ENCODE results near the gene ZSWIM4.
A peak's percentile ranks its signal among the peaks of the same experiment; 100 is the strongest.

The ZSWIM4 gene

DNA sequence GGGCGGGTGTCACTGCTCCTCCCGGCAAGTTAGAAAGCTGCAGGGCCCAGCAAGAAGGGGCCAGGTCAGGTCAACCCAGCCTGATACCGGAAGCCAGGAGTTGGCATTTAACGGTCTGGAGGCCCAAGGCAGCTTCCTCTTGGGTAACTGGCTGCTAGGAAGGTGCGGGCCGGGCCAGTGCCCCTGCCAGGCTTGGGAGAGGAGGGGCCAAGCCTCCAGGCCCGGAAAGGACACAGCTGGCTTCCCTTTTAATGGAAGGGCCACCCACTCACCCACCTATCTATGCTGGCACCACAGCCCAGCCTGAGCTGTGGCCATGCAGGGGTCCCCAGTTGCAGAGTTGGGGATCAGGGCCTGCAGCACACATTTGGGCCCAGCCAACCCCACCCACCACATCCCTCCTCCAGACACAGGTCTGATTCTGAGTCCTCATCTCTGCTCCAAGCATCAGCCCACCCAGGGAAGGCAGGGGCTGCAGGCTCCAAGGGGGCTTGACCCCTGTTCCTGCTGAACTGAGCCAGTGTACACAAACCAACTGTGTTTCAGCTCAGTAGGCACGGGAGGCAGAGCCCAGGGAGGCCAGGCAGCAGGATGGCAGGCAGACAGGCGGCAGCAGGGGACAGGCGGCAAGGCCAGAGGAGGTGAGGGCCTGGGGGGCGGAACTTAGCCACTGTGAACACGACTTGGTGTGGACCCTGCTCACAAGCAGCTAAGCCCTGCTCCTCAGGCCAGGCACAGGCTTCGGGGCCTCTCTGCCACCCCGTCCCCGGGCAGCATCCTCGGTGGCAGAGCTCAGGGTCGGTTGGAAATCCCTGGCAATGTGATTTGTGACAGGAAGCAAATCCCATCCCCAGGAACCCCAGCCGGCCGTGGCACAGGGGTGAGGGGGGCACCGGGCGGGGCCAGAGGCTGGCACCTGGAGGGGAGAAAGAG is 40.8 kb downstream of the ZSWIM4 start:
- no peak for DNase-seq (ENCODE audit: low spot score)

DNA sequence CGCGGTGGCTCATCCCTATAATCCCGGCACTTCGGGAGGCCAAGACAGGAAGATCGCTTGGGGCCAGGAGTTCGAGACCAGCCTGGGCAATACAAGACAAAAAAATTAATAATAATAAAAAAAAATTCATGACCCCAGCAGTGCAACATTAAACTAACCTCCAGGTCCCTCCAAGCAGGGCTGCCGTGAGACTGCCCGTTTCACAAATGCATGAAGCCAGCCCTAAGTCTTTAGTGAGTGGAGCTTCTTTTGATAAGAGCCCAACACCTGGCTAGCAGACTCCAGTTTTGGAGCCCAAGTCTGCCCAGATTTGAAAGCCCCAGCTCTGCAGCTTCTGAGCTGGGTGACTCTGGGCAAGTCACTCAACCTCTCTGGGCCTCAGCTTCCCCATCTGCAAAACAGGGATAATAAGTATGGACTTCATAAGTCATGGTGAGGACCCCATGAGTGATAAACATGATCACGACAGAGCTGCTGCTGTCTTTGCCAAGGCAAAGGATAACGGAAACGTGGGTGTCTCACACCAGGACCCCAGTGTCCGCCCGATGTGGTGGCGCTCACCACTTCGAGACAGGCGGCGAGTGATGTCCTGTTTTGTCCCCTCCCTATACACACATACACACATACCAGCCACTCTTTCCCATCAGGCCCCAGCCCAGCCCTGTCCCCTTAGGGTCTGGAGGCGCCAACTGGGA is 43.3 kb downstream of the ZSWIM4 start:
- DNase-seq (ENCODE audit: low spot score): no peak

DNA sequence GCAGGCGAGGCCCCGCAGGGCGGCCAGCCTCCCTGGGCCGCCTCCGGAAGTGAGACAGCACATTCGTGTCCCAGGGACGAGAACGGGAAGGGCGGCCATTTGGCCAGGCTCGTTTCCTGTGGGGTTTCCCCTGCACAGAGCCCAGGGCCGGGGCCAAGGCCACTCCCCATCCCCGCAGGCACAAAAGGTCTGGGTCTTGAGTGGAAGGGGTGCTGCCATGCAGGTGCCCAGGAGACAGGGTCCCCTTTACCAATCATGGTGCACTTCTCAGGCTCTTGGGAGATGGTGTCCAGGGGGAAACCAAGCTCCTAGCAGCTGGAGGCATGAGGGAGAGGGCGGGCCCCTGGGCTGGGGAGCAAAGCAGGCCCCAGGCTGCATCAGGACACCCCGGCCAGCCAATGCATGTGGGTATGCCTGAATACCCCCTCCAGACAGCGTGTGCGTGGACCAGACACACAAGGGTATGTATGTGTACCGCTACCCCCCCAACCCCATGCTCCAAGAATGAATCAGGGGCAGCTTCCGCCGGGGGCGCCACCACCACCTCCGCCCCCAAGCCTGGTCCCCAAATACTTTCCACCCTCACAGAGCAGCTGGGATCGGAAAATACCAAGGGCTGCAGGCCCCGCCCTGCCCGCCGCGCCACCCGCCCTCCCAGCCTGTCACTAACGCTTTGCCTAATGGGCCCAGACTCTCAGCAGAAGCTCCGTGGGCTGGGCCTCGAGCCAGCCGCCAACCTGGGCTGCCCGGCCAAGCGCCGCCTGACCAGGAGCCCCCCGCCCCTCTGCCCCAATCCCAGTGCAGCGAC is 44.1 kb downstream of the ZSWIM4 start:
- DNase-seq (ENCODE audit: low spot score): peak; percentile 81

DNA sequence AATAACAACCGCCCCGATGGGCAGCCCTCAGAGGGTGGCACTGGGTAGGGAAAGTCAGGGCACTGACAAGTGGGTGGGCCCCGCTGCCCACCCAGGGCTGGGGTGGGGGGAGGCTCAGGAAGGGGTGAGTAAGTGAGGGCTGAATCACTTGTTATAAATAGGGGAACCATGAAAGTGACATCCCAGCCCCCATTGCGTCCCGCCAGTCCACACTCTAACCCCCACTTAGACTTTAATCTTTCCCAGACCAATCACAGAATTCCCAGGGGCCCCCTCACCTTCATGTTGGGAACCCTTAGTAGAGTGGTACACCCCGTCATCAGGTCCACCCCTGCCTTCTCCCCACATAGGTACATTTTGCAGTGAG is 44.7 kb downstream of the ZSWIM4 start:
- DNase-seq (ENCODE audit: low spot score): peak; percentile 32

DNA sequence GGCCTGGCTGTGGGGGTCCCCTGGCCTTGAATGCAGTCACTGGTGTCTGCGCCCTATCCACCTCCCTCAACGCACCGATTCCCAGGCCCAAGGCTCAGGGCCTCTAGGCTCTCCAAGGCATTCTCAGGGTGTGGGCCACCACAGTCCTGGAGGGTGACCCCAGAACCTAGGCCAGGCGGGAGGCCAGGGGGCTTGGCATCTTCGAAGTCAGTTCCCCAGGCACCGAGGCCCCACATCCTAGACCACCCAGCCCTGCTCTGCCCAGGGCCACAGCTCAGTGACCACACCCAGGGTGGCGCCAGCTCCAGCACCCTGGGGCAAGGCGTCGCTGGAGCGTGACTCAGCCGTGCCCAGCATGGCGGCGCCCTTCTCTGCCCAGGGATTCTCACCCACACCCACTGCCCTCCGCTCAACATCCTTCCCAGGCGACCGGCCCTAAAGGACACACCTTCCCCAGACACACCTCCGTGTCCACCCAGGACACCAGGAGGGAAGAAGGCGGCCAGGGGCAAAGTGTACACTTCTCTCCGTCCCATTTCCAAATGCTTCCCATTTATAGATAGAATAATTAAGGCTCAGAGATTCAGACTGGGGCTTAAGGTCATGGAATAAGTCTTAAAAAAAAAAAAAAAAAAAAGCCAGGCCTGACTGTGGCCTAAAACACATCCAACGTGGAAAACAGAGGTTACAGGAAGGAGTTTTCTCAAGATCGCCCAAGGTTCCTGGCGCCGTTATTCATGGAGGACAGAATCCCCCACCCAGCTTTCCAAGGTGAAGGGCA is 45.3 kb downstream of the ZSWIM4 start:
- DNase-seq (ENCODE audit: low spot score): peak; percentile 86

DNA sequence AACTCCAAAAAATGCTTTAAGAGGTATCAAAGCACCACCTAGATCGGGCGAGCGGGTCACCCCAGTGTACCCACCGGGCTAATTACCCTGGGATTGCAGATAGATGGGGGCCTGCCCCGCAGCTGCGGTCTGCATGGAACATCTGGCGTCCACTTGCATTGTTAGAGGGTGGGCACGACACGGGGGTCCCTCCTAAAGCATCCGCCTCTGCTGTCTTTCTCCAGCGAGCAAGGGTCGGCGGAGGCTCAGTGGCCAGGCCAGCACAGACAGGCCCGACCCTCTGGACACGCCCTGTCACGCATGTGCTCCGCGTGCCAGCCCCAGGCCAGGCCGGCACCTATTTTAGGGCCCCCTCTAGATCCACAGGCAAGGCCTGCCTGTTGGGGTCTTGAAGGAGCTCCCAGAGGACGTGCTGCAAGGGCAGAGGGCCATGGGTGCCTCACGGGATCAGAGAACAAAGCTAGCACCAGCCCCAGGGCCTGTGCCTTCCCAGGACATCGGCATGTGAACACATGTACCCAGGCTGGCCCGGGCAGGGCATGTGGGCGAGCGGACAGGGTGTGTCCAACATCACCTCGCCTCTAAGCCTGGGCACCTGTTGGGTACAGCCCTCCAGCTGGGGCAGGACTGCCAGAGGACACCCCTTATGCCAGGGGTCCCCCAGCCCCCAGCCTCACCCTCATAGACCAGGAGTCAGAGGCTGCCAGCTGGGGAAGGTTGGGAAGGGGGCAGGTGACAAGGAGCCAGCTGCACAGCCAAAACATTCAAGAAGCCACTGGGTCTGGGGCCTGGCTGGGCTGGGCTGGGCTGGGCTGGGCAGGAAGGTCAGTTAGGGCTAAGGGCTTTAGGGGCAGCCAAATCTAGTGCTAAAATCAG is 46.1 kb downstream of the ZSWIM4 start:
- peak; percentile 51 for DNase-seq (ENCODE audit: low spot score)

DNA sequence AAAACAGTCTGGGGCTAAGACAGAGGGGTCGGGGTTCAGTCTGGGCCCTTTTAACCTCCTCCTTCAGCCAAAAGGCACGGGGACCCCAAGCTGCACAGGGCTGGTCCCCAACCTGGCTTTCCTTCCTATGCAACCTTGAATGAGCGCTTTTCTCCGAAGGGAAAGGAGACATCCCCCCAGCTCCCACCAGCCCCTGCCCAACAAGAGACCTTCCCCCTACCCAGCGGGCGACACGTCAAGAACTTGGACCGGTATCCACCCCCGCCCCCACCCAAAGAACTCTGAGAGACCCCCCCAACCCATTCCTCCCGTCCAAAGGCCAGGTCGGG is 46.7 kb downstream of the ZSWIM4 start:
- DNase-seq (ENCODE audit: low spot score): peak; percentile 33

DNA sequence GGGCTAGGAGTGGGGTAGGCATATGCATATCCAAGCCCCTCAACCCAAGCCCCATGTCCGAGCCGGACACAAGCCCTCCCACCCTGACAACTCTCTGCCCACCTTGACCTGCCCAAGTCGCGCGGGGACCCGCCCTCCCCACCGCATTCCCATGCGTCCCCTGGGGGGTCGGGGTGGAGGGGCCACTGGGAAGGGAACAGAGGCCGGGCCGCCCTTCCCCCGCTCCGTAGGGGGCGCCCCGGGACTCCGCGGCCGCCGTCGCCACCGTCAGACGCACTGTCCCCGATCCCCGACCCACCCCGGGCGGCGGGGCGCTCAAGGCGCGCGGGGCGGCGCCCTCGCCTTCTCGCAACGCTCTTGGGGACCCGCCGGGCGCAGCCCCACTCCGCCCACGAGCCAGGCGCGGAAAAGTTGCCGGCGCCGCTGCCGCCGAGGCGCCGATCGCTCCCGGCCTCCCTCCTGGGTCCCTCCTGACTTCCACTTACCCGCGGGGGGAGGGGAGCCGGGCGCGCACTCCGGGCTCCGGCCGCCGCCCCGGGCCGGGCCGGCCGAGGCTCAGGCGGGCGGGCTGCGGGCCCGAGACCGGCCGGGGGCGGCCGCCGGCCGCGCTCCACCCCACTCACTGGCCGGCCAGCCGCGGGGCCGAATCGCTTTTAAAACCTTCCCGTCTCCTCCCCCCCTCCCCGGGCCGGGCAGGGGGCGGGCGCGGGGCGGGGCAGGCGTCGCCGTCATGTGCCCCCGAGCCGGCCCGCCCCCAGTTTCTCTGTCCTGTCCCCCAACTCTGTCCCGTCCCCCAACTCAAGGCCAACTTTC is 47.3 kb downstream of the ZSWIM4 start:
- DNase-seq (ENCODE audit: low spot score): peak; percentile 57

DNA sequence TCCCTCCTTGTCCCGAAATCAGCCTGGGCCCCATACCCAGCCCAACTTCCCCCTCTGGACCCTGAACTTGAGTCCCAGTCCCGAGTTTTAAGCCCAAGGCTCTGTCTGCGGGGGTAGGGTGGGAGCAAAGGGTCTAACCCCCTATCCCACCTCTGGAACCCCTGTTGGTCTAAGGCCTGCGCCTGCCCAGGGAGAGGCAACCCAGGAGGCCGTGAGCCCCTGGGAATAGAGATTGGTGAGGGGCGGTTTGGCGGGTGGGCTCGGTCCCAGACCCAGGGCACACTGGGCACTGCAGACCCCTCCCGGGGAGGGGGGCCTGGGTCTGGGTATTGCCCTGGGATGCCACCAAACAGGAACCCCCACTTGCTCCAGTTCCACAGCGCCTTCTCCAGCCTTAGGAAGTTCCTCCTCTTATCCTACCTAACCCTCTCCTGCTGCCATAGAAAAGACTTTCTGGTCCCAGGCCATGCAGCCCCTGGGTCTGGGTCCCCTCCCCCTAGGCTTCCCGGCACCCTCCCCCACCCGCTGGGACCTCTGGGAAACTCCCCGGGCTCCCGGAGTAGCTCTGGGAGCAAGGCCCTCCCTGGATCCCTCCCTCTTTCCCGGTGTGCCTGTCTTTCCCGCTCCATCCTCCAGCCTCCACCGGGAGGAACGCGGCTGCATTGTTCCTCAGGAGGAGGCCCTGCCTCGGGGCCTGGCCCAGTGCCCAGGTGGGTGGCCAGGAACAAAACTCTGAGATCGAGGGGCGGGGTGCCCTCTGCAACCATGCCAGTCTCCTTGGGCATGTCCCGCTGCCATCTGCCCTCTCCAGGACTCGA is 48.1 kb downstream of the ZSWIM4 start:
- peak; percentile 35 for DNase-seq (ENCODE audit: low spot score)

DNA sequence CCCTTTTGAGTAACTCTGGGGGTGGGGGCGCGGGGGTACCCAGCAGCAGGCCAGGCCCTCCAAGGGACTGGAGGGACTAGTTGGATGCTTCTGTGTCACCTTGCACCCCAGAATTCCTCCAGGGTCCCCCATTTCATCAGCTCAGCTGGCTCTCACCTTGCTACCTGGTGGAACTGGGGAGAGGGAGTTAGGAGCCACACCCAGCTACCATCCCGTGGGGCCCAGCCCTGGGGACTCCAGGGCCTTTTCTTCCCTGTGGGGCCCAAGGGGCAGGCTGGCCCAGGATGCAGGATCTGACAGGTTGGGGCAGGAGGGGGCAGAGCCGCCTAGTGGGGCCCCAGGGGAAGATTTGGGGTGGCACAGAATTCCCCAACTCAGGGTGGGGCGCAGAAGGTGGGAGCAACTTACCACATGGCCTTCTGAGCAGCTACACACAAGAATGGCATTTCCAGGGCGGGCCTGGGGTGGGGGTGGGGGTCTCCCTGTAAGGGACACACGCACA is 48.9 kb downstream of the ZSWIM4 start:
- DNase-seq (ENCODE audit: low spot score): no peak

DNA sequence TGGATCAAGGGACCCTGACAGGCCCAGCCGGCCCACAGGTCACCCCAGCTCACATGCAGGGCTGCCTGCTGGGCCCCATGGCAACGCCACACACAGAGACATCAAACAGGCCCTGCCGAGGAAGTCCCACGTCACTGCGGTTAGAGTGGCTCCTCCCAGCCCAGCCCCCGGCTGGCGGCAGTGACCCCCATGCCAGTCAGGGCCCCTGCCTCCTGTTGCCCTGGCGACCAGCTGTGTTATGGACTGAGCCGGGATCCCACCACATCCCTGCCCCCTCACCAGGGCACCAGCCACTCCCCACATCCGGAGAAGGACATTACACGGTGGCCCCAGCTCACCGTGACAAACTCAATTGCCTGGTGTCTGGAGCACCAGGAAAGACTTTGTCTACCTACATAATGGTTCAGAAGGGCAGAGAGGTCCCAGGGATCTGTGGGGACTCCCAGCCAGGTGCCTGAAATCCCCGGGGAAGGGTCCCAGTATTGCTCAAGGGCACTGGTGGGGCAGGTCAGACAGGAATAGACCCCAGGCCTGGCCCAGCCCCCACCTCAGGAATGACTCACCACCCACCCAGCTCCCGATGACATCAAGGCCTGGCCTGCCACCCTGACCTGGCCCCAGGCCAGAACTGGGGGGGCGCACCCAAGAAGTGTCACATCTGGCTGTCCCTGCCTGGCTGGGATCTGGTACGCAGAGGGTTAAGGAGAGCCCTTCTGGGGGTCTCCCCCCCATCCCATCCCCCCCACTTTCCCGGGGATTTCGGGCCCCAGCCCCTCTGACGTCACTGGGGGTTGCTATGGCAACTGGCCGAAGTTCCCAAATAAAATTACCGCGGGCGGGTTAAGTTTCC is 51.5 kb downstream of the ZSWIM4 start:
- DNase-seq (ENCODE audit: low spot score): peak; percentile 83

DNA sequence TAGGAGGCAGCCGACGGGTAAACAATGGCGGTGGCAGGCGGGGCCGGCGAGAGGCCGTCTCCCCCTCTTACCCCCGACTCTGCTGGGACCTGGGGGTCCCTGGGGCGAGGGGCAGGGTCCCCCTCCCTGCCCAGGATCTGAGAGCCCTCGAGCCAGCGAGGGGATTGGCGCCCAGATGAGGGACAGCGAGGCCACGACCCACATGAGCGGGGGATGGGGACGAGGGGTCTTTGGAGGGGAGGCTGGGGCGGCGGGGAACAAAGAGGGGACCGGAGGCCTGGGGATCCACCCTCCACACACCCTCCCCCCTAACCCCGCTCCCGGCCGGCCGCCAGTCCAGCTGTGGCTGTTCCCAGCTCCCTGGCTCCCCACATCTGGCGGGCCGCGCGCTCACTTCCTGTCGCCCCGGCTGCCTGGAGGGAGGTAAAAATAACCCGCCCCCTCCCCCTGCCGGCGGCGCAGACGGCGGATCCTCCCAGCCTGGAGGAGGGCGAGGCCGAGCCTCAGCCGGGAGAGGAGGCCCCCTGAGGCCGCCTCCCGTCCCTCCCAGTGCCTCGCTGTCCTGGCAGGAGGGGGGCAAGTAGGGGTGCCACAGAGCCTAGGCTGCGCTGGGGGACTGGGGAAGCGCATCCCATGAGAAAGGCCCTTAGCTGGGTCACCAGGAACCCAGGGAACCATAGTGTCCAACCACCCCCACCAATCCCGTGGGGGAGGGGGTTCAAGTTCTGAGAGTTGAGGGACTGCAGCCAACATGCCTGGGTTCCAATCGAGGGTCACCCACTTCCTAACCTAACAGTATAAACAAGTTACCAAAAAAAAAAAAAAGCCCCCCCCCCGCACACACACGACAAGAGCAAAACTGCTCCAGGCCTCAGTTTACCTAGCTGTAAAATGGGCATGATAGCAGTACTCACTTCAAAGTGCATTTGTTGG is 52.4 kb downstream of the ZSWIM4 start:
- peak; percentile 71 for DNase-seq (ENCODE audit: low spot score)

DNA sequence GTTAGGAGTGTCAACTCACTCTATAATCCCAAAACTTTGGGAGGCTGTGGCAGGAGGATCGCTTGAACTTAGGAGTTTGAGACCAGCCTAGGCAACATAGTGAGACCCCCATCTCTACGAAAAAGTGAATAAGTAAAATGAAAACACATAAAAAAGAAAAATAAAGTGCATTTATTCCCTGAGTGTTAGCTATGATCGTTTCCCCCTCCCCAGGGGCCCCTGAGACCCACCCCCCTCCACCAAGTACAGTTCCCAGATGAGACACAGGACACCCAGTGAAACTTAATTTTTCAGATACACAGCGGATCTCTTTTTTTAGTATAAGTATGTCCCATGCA is 53.1 kb downstream of the ZSWIM4 start:
- no peak for DNase-seq (ENCODE audit: low spot score)

DNA sequence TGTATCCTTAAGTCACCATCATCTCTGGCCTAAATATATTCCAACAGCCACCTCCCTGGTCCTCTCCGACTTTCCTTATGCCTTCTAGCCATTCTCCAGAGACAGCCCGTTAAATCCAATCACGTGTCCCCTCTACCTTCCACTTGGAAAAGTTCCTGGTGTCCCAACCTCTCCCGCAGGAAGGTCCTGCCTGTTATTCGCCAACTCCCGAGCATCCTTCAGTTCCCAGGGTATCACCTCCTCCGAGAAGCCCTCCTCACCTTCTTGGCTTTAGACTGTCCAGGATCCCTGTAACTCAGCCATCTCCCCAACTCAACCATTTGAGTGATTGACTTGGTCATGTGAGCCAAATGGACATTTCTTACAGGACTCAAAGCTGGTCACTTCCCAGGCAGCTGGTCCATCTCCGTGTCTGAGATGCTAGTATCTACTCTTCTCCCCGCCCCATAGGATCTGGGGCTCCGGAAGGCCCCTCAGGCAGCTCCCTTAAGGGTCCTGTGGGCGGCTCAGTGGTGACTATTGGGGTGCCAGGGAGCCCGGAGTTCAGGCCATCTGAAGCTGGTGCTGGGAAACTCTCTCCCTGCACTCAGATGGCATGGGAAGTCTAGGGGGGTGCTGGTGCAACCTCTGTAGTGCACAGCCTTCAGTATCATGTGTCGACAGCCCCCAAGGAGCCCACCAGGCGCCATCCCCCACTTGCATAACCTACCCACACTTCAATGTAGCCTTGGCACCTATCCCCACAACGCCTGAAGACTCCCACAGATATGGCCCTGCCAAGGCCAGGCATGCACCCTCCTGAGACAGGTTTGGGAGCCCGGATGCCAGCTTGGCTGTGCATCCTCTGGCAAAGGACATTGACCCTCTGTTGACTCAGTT is 53.8 kb downstream of the ZSWIM4 start:
- DNase-seq (ENCODE audit: low spot score): no peak

DNA sequence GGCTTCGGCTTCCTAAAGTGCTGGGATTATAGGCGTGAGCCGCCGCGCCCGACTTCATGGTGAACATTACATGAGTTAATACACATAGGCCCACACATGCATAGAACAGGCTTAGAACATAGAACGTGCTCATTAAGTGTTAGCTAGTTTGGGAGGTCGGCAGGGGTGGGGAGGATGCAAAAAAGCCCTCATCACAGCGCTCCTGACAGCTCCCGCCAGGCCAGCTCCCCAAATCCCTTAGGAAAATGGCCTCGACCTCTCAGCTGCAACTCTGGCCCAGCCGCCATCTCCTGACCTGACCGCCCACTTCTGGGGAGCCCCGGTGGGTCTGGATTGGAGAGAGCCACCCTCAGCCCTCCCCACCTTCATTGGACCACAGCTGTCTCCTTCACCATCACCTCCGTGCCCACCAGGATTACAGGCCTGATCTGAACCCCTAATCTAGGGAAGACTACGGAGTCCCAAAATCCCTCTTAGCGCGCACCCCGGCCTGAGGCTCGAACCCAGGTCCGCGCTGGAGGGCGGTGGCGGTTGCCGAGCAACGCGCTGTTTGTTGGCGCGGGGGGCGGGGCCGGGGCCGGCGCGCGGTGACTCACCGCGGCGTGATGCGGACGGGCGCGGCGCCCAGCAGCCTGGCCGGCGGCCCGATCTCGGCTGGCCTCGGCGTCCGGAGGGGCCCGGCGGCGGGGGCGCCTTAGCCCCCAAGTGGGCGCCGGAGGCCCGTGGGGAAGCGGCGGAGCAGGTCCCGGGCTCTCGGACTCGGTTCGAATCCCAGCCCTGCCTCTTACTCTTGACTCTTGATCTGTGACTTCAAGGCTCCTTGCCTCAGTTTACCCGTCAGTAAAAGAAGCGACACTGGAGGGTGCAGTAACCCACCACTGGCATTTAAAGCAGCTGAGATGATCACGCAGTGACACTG is 55.0 kb downstream of the ZSWIM4 start:
- DNase-seq (ENCODE audit: low spot score): peak; percentile 87

All from hematopoietic multipotent progenitor cell treated with erythropoietin and hydrocortisone succinate and interleukin-3 and kit ligand, for 15 days (in vitro differentiated cells).